ENCODE measurements around the gene SMURF1.

SMURF1 gene

GRCh38 chr7:99029466-99030435, 114.2 kb downstream of the SMURF1 start:
- DNase-seq (ENCODE audit: low spot score): no peak

GRCh38 chr7:99028261-99028973, 115.5 kb downstream of the SMURF1 start:
- DNase-seq (ENCODE audit: low spot score): no peak

GRCh38 chr7:99027841-99028240, 116.1 kb downstream of the SMURF1 start:
- DNase-seq (ENCODE audit: low spot score): no peak

- DNase-seq (ENCODE audit: low spot score): no peak
Measured at GRCh38 chr7:99027241-99027640, 116.7 kb downstream of the SMURF1 start.

GRCh38 chr7:99024066-99024465, 119.8 kb downstream of the SMURF1 start:
- DNase-seq (ENCODE audit: low spot score): no peak

- DNase-seq (ENCODE audit: low spot score): no peak
Measured at GRCh38 chr7:99021941-99022560, 121.9 kb downstream of the SMURF1 start.

- DNase-seq (ENCODE audit: low spot score): no peak
Measured at GRCh38 chr7:99020413-99020715, 123.5 kb downstream of the SMURF1 start.

- DNase-seq (ENCODE audit: low spot score): no peak
Measured at GRCh38 chr7:99019523-99020412, 124.1 kb downstream of the SMURF1 start.

GRCh38 chr7:99016196-99016595, 127.7 kb downstream of the SMURF1 start:
- DNase-seq (ENCODE audit: low spot score): no peak

- no peak for DNase-seq (ENCODE audit: low spot score)
Measured at GRCh38 chr7:99014113-99014985, 129.6 kb downstream of the SMURF1 start.

- no peak for DNase-seq (ENCODE audit: low spot score)
Measured at GRCh38 chr7:99013266-99014112, 130.4 kb downstream of the SMURF1 start.

- DNase-seq (ENCODE audit: low spot score): no peak
Measured at GRCh38 chr7:99012722-99013121, 131.2 kb downstream of the SMURF1 start.

- no peak for DNase-seq (ENCODE audit: low spot score)
Measured at GRCh38 chr7:99011706-99012404, 132.1 kb downstream of the SMURF1 start.

- DNase-seq (ENCODE audit: low spot score): no peak
Measured at GRCh38 chr7:99011341-99011705, 132.6 kb downstream of the SMURF1 start.

GRCh38 chr7:99010281-99010680, 133.6 kb downstream of the SMURF1 start:
- DNase-seq (ENCODE audit: low spot score): no peak

GRCh38 chr7:99008921-99009530, 134.9 kb downstream of the SMURF1 start:
- no peak for DNase-seq (ENCODE audit: low spot score)

- no peak for DNase-seq (ENCODE audit: low spot score)
Measured at GRCh38 chr7:99008181-99008631, 135.7 kb downstream of the SMURF1 start.

- DNase-seq (ENCODE audit: low spot score): no peak
Measured at GRCh38 chr7:99006739-99007424, 137.0 kb downstream of the SMURF1 start.
